NT2/D1 (cell line): ENCODE results near the gene TRPV4.

Experiments
- SUZ12 ChIP-seq: IDR thresholded peaks from 2 replicates; pipeline ENCODE4 v1.6.1; 2011; ENCODE audit not compliant: insufficient read length, insufficient read depth; ENCODE audit errors: extremely low read depth
- YY1 ChIP-seq: IDR thresholded peaks from 2 replicates; pipeline ENCODE4 v1.6.1; 2011; ENCODE audit not compliant: insufficient read length, insufficient read depth

DNA sequence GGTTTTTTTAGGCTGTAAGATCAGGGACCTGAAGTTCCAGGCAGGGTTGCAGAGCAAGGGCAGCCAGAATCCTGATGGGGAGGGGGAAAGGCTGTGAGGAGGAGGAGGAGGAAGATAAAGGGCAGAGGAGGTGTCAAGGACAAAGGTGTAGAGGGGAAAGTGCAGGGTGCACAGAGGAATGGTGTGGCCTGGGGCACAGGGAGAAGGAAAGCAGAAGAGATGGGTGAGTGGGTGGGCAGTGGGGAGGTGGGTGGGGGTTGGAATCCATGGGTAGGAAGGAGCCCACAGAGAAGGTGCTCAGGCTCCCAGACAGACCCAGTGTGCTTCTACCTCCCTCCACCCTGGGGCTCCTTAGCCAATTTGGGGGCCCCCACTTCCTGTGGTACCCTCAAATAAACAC is 11.2 kb downstream of the TRPV4 start:
- TF ChIP-seq YY1 = no peak
- TF ChIP-seq SUZ12 = no peak
